ENCODE measurements around the gene OTULIN. TPM values are rescaled to one million over a fixed set of nuclear protein-coding genes. Genes with fewer than 3 reads are reported as not detected.

Gene OTULIN
- total and polyA plus RNA-seq, 2 of the 13 experiments (the other 11 are each of a cell fraction or from before 2014, with no cell fraction given): 7.0 to 34.8 TPM

GRCh38 chr5:14669415-14669814 lies 4.9 kb downstream of the OTULIN start:
- POLR2A ChIA-PET: no interaction called here
- H3K27me3 ChIP-seq (ENCODE audit: control insufficient read depth in 1 of 2, insufficient read depth in 2 of 2, low read length in 2 of 2): no peaks in the 10 kb centered on the region
- WGBS (ENCODE audit: low lambda C conversion rate): 96% methylated on average over 5 of the region's 5 CpGs
- no peak overlapping the region for H3K4me2 ChIP-seq (ENCODE audit: low read depth, low read length)
- ATAC-seq (no peak), FAIRE-seq (no peak), DNase-seq (ENCODE audit: low spot score) (no peak)
- CTCF ChIA-PET (ENCODE audit: low intra/inter-chr PET ratio, low total read pairs): no interaction called here
- H3K9ac ChIP-seq (ENCODE audit: insufficient read depth, low read depth, low read length): no peak overlapping the region
- TF ChIP-seq ZNF136 (CRISPR knock-in tag; IDR thresholded peaks at IDR 0.05; ENCODE audit: low read depth) (no peak), PITX1 (CRISPR knock-in tag; IDR thresholded peaks at IDR 0.05) (no peak), MYC (CRISPR knock-in tag; IDR thresholded peaks at IDR 0.05; ENCODE audit: borderline replicate concordance) (no peak), ZBTB20 (CRISPR knock-in tag; IDR thresholded peaks at IDR 0.05; ENCODE audit: borderline replicate concordance, low read depth) (no peak), ZNF121 (CRISPR knock-in tag; IDR thresholded peaks at IDR 0.05) (peak; percentile 24; the same call in 1 of the 2 replicates)
- BruUV-seq (replicated peaks): no TSS peak
- intact Hi-C loops (cut with micrococcal nuclease; ENCODE audit: unreplicated experiment) (loop anchor here (10.0 kb wide), 1 partner anchor 525 kb away; the partner anchor contains the start of gene TRIO), in situ Hi-C loops (cut with HindIII; ENCODE audit: extremely low pct_ligation_motif_present, low pct_unique_long_range_greater_than_20kb) (no loop called here)
- H3K79me2 ChIP-seq (ENCODE audit: insufficient read depth, low read length): peaks cover 95% of the 10 kb centered on the region
- H2AFZ ChIP-seq (ENCODE audit: low read length): no peak overlapping the region
- peaks cover 78% of the 10 kb centered on the region for H3K4me1 ChIP-seq (ENCODE audit: insufficient read depth, low read length)
- no peaks in the 10 kb centered on the region for H3K9me3 ChIP-seq (ENCODE audit: low read length)
- H3K4me3 ChIP-seq (replicated peaks in 1 of 3; ENCODE audit: insufficient read depth in 1 of 3, low read depth in 2 of 3, low read length in 3 of 3): no peak overlapping the region
- H4K20me1 ChIP-seq (ENCODE audit: insufficient read depth, low read length): peaks cover 27% of the 10 kb centered on the region
- H3K36me3 ChIP-seq (replicated peaks in 1 of 2; ENCODE audit: control insufficient read depth in 1 of 2, insufficient read depth in 2 of 2, low read length in 2 of 2): peaks cover 2 to 10% of the 10 kb centered on the region in 2 experiments; a peak in 3 of 5 replicates
- no peak overlapping the region for H3K27ac ChIP-seq (ENCODE audit: extremely low read length, insufficient read depth, low read length)

- no peaks in the 10 kb centered on the region for H3K27me3 ChIP-seq (ENCODE audit: control insufficient read depth in 1 of 2, insufficient read depth in 2 of 2, low read length in 2 of 2)
- H3K9ac ChIP-seq (ENCODE audit: insufficient read depth, low read depth, low read length): no peak overlapping the region
- in situ Hi-C loops (cut with HindIII; ENCODE audit: extremely low pct_ligation_motif_present, low pct_unique_long_range_greater_than_20kb): no loop called here
- intact Hi-C loops (cut with micrococcal nuclease; ENCODE audit: unreplicated experiment): loop anchor here (10.0 kb wide), 1 partner anchor 525 kb away; the partner anchor contains the start of gene TRIO
- BruUV-seq (replicated peaks): no TSS peak
- ChIA-PET POLR2A (no interaction called here), CTCF (ENCODE audit: low intra/inter-chr PET ratio, low total read pairs) (no interaction called here)
- H2AFZ ChIP-seq (ENCODE audit: low read length): no peak overlapping the region
- peaks cover 27% of the 10 kb centered on the region for H4K20me1 ChIP-seq (ENCODE audit: insufficient read depth, low read length)
- H3K36me3 ChIP-seq (replicated peaks in 1 of 2; ENCODE audit: control insufficient read depth in 1 of 2, insufficient read depth in 2 of 2, low read length in 2 of 2): peaks cover 2 to 13% of the 10 kb centered on the region in 2 experiments; a peak in 4 of 5 replicates
- peaks cover 78% of the 10 kb centered on the region for H3K4me1 ChIP-seq (ENCODE audit: insufficient read depth, low read length)
- 69% methylated on average over 1 of the region's 1 CpG for WGBS (ENCODE audit: low lambda C conversion rate)
- FAIRE-seq (no peak), DNase-seq (ENCODE audit: low spot score) (peak; percentile 31), ATAC-seq (no peak)
- no peak overlapping the region for H3K27ac ChIP-seq (ENCODE audit: extremely low read length, insufficient read depth, low read length)
- peaks cover 100% of the 10 kb centered on the region for H3K79me2 ChIP-seq (ENCODE audit: insufficient read depth, low read length)
- no peaks in the 10 kb centered on the region for H3K9me3 ChIP-seq (ENCODE audit: low read length)
- no peak overlapping the region for H3K4me2 ChIP-seq (ENCODE audit: low read depth, low read length)
- no peak for TF ChIP-seq SOX13 (IDR thresholded peaks at IDR 0.05)
- 0 out of 4 replicates have a peak, but pooled peaks of 1 of the 2 experiments have one; percentile 38 for TF ChIP-seq SOX13 (CRISPR knock-in tag; conservative IDR thresholded peaks at IDR 0.05 in 1 of 2, IDR thresholded peaks at IDR 0.05 in 1 of 2)
- no peak for TF ChIP-seq ZNF839 (CRISPR knock-in tag; IDR thresholded peaks at IDR 0.05; ENCODE audit: borderline replicate concordance)
- H3K4me3 ChIP-seq (replicated peaks in 1 of 3; ENCODE audit: insufficient read depth in 1 of 3, low read depth in 2 of 3, low read length in 3 of 3): no peak overlapping the region
These were observed 5.5 kb downstream of the OTULIN start for GRCh38 chr5:14669975-14670374.

Data from HepG2 (cell line).